ENCODE measurements around the gene ASGR2.

DNA sequence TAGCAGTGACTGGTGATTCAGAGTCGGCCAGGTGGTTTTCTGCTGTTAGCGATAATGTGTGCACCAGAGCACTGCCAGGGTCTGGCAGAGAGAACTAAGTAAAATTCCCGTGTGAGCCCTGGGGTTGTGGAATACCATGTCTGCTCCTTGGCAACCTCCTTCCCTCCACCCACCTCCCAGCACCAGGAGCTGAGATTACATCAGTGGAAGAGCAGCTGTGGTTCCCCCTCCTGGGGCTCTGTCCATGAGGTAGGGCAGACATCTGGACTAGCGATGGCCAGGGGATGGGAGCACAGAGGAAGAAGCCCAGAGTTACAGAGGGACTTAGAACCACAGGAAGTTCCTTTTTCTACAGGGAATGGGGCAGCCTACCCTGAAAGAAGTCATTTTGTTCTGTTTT is 50.4 kb downstream of the ASGR2 start:
- TF ChIP-seq, protein P1, sequence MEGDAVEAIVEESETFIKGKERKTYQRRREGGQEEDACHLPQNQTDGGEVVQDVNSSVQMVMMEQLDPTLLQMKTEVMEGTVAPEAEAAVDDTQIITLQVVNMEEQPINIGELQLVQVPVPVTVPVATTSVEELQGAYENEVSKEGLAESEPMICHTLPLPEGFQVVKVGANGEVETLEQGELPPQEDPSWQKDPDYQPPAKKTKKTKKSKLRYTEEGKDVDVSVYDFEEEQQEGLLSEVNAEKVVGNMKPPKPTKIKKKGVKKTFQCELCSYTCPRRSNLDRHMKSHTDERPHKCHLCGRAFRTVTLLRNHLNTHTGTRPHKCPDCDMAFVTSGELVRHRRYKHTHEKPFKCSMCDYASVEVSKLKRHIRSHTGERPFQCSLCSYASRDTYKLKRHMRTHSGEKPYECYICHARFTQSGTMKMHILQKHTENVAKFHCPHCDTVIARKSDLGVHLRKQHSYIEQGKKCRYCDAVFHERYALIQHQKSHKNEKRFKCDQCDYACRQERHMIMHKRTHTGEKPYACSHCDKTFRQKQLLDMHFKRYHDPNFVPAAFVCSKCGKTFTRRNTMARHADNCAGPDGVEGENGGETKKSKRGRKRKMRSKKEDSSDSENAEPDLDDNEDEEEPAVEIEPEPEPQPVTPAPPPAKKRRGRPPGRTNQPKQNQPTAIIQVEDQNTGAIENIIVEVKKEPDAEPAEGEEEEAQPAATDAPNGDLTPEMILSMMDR (IDR thresholded peaks at IDR 0.05) = no peak
- TF ChIP-seq POLR2A (IDR thresholded peaks at IDR 0.05) (no peak), EP300 (IDR thresholded peaks at IDR 0.05) (no peak)

Measured in ovary (tissue), 3 donors.